PC-3 (cell line): ENCODE data around the gene OR56A1. TPM values are rescaled to one million over a fixed set of nuclear protein-coding genes. Genes with fewer than 3 reads are reported as not detected.
A peak's percentile ranks its signal among the peaks of the same experiment; 100 is the strongest.

Experiments
- ATAC-seq: fragments of 200-7000 bp; cut with Tn5 transposase; 2 replicates; pipeline ENCODE4 v1.9.1; 2020; ENCODE audit warnings: mild to moderate bottlenecking, moderate library complexity
- BruUV-seq: library from RNA; stranded (reverse); fragments of 400-500 nt; replicated peaks from 2 replicates; lab custom pipeline; 2021; lab: Mats Ljungman, UMichigan
- CTCF ChIA-PET: fragments of 300-600 bp; sonication (Branson Sonifier 250); formaldehyde crosslinking; loops from one replicate; lab custom pipeline; 2022; ENCODE audit warnings: antibody characterized with exemption; lab: Charles Lee
- POLR2A ChIA-PET: fragments of 300-600 bp; sonication (Branson Sonifier 250); formaldehyde crosslinking; loops from one replicate; lab custom pipeline; 2022; ENCODE audit warnings: antibody characterized with exemption; ENCODE audit not compliant: unreplicated experiment; lab: Charles Lee
- DNase-seq: peaks from one replicate; pipeline ENCODE4 v3.0.0-alpha.2; 2015
- H2AFZ ChIP-seq: fragments of 300-600 bp; sonication (generic); 2 replicates; pipeline ENCODE4 v1.6.0; 2016; ENCODE audit warnings: antibody characterized with exemption, low read length
- H3F3A ChIP-seq: fragments of 300-600 bp; sonication (generic); one replicate; pipeline ENCODE4 v1.6.0; 2017; ENCODE audit warnings: antibody characterized with exemption, low read length, control low read depth, mild to moderate bottlenecking; ENCODE audit not compliant: unreplicated experiment
- H3K27ac ChIP-seq: fragments of 300-600 bp; sonication (generic); 2 replicates; pipeline ENCODE4 v1.5.1; 2016; ENCODE audit warnings: mild to moderate bottlenecking, low read length
- H3K27me3 ChIP-seq: fragments of 300-600 bp; sonication (generic); 2 replicates; pipeline ENCODE4 v1.6.1; 2016; ENCODE audit warnings: low read length, mixed read lengths
- H3K36me3 ChIP-seq: fragments of 300-600 bp; sonication (generic); 2 replicates; pipeline ENCODE4 v1.6.1; 2016; ENCODE audit warnings: low read depth, mixed run types, low read length, mixed read lengths
- H3K4me1 ChIP-seq: fragments of 300-600 bp; sonication (generic); 2 replicates; pipeline ENCODE4 v1.5.1; 2016; ENCODE audit warnings: low read length; ENCODE audit not compliant: insufficient read depth
- H3K4me2 ChIP-seq: fragments of 300-600 bp; sonication (generic); 2 replicates; pipeline ENCODE4 v1.6.0; 2016; ENCODE audit warnings: low read length
- H3K4me3 ChIP-seq: fragments of 300-600 bp; sonication (generic); 2 replicates; pipeline ENCODE4 v1.5.1; 2016; ENCODE audit warnings: mild to moderate bottlenecking, low read length, mixed read lengths
- H3K79me2 ChIP-seq: fragments of 300-600 bp; sonication (generic); 2 replicates; pipeline ENCODE4 v1.6.1; 2017; ENCODE audit warnings: low read length, mixed read lengths
- H3K9ac ChIP-seq: fragments of 300-600 bp; sonication (generic); 2 replicates; pipeline ENCODE4 v1.6.0; 2016; ENCODE audit warnings: mild to moderate bottlenecking, low read length
- H3K9me2 ChIP-seq: fragments of 300-600 bp; sonication (generic); replicated peaks from 2 replicates; pipeline ENCODE4 v1.6.1; 2016; ENCODE audit warnings: mixed run types, low read length, mixed read lengths
- H3K9me3 ChIP-seq: fragments of 300-600 bp; sonication (generic); 2 replicates; pipeline ENCODE4 v1.6.1; 2016; ENCODE audit warnings: low read length, mixed read lengths
- H4K20me1 ChIP-seq: fragments of 300-600 bp; sonication (generic); 2 replicates; pipeline ENCODE4 v1.6.1; 2016; ENCODE audit warnings: low read length, mixed read lengths
- CTCF ChIP-seq: fragments of 300-600 bp; sonication (generic); conservative IDR thresholded peaks from 2 replicates; pipeline ENCODE4 v1.5.1; 2017; ENCODE audit warnings: antibody characterized with exemption, low read depth, mild to moderate bottlenecking, low read length
- EZH2 ChIP-seq: fragments of 300-600 bp; sonication (generic); IDR thresholded peaks from one replicate; pipeline ENCODE4 v1.6.1; 2017; ENCODE audit warnings: antibody characterized with exemption, mild to moderate bottlenecking, low read length; ENCODE audit not compliant: unreplicated experiment
- EZH2phosphoT487 ChIP-seq: fragments of 300-600 bp; sonication (generic); IDR thresholded peaks from 2 replicates; pipeline ENCODE4 v1.6.1; 2018; ENCODE audit warnings: mild to moderate bottlenecking, antibody characterized with exemption, low read length, borderline replicate concordance
- intact Hi-C: fragments of 100-400 bp; cut with micrococcal nuclease; formaldehyde crosslinking; loops from 2 replicates; pipeline ENCODE4 v1.9.0; 2023
- total RNA-seq: library from RNA; depleted of rRNA; stranded (reverse); fragments of >200 nt; gene quantifications from 2 replicates; pipeline ENCODE4 v1.2.3, GENCODE V29; 2014

The OR56A1 gene
- total RNA-seq, 1 experiment from 2014 or later: not detected

GRCh38 chr11:5994791-5995190, 35.8 kb downstream of the OR56A1 start:
- DNase-seq: no peak
- H3K36me3 ChIP-seq: no peaks in the 10 kb centered on the region
- H3F3A ChIP-seq: no peaks in the 10 kb centered on the region
- H3K27ac ChIP-seq: no peak overlapping the region
- intact Hi-C loops: no loop called here
- H3K9me2 ChIP-seq: no peaks in the 10 kb centered on the region
- BruUV-seq: no TSS peak
- TF ChIP-seq CTCF (no peak), EZH2 (no peak), EZH2phosphoT487 (no peak)
- H3K9me3 ChIP-seq: no peaks in the 10 kb centered on the region
- H3K4me3 ChIP-seq: no peak overlapping the region
- peaks cover 5% of the 10 kb centered on the region; the same call in 1 of the 2 replicates for H3K27me3 ChIP-seq
- H2AFZ ChIP-seq: no peak overlapping the region
- H3K79me2 ChIP-seq: no peaks in the 10 kb centered on the region
- no peak overlapping the region for H3K4me2 ChIP-seq
- H3K9ac ChIP-seq: no peak overlapping the region
- H3K4me1 ChIP-seq: no peaks in the 10 kb centered on the region
- H4K20me1 ChIP-seq: no peaks in the 10 kb centered on the region
- POLR2A ChIA-PET: no interaction called here
- ATAC-seq: no peak
- CTCF ChIA-PET: no interaction called here

GRCh38 chr11:5992604-5993251, 37.8 kb downstream of the OR56A1 start:
- Histone ChIP-seq H3K27ac (no peak overlapping the region), H3K4me1 (no peaks in the 10 kb centered on the region), H3K4me3 (no peak overlapping the region), H3K9me2 (no peaks in the 10 kb centered on the region), H3K9me3 (no peaks in the 10 kb centered on the region), H3K9ac (no peak overlapping the region), H3K27me3 (no peaks in the 10 kb centered on the region), H3K79me2 (no peaks in the 10 kb centered on the region), H4K20me1 (no peaks in the 10 kb centered on the region), H3K36me3 (no peaks in the 10 kb centered on the region), H3F3A (no peaks in the 10 kb centered on the region), H3K4me2 (no peak overlapping the region), H2AFZ (no peak overlapping the region)
- BruUV-seq: no TSS peak
- CTCF ChIA-PET: no interaction called here
- POLR2A ChIA-PET: no interaction called here
- DNase-seq (peak; percentile 33), ATAC-seq (no peak)
- intact Hi-C loops: no loop called here
- TF ChIP-seq CTCF (peak; percentile 66), EZH2 (no peak), EZH2phosphoT487 (no peak)

GRCh38 chr11:5992150-5992549, 38.4 kb downstream of the OR56A1 start:
- Histone ChIP-seq H3K27ac (no peak overlapping the region), H3K4me2 (no peak overlapping the region), H3K9ac (no peak overlapping the region), H3K79me2 (no peaks in the 10 kb centered on the region), H3F3A (no peaks in the 10 kb centered on the region), H3K27me3 (no peaks in the 10 kb centered on the region), H3K9me2 (no peaks in the 10 kb centered on the region), H3K36me3 (no peaks in the 10 kb centered on the region), H4K20me1 (no peaks in the 10 kb centered on the region), H3K9me3 (no peaks in the 10 kb centered on the region), H3K4me1 (no peaks in the 10 kb centered on the region), H3K4me3 (no peak overlapping the region), H2AFZ (no peak overlapping the region)
- CTCF ChIA-PET: no interaction called here
- ATAC-seq: no peak
- BruUV-seq: no TSS peak
- intact Hi-C loops: no loop called here
- POLR2A ChIA-PET: no interaction called here
- no peak for DNase-seq
- TF ChIP-seq CTCF (no peak), EZH2 (no peak), EZH2phosphoT487 (no peak)
